ENCODE measurements around the gene CDH13.

Gene CDH13

GRCh38 chr16:83723244-83723643, 1096.5 kb downstream of the CDH13 start:
- H3K4me3 ChIP-seq (ENCODE audit: low read depth, low read length) = no peak overlapping the region
- in situ Hi-C loops (cut with HindIII; ENCODE audit: low sequenced_read_pairs) = loop anchor here (25.0 kb wide), 1 partner anchor 111 kb away; no protein-coding TSS in a partner anchor
- TF ChIP-seq, protein P1, sequence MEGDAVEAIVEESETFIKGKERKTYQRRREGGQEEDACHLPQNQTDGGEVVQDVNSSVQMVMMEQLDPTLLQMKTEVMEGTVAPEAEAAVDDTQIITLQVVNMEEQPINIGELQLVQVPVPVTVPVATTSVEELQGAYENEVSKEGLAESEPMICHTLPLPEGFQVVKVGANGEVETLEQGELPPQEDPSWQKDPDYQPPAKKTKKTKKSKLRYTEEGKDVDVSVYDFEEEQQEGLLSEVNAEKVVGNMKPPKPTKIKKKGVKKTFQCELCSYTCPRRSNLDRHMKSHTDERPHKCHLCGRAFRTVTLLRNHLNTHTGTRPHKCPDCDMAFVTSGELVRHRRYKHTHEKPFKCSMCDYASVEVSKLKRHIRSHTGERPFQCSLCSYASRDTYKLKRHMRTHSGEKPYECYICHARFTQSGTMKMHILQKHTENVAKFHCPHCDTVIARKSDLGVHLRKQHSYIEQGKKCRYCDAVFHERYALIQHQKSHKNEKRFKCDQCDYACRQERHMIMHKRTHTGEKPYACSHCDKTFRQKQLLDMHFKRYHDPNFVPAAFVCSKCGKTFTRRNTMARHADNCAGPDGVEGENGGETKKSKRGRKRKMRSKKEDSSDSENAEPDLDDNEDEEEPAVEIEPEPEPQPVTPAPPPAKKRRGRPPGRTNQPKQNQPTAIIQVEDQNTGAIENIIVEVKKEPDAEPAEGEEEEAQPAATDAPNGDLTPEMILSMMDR (IDR thresholded peaks at IDR 0.05; ENCODE audit: low read depth, low read length, missing control alignments) = no peak
- no peak for DNase-seq (ENCODE audit: low read depth)

- TF ChIP-seq, protein P1 (IDR thresholded peaks at IDR 0.05; ENCODE audit: low read depth, low read length, missing control alignments) = no peak
- H3K4me3 ChIP-seq (ENCODE audit: low read depth, low read length) = no peak overlapping the region
- no peak for DNase-seq (ENCODE audit: low read depth)
- in situ Hi-C loops (cut with HindIII; ENCODE audit: low sequenced_read_pairs) = loop anchor here (25.0 kb wide), 1 partner anchor 112 kb away; no protein-coding TSS in a partner anchor
Observed at GRCh38 chr16:83723901-83724300, 1097.1 kb downstream of the CDH13 start.

DNA sequence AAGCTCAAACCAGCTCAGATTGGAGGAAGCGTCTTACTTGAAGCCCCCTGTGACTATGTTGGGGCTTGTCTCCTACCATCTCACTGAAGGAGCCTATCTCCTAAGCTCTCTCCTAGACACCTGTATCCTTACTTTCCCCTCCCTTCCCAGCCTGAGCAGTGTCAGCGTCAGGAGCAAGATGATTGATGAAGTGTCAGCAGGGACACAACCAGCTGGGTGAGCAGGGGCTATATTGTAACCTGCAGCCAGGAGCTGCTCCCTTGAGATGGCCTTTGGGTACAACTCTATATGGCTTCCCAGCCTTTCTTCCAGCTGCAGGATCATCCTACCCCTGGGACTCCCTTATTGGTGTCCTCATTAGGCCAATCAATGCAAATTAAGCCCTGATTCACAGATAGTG, 1097.8 kb downstream of the CDH13 start:
- TF ChIP-seq, protein P1 (IDR thresholded peaks at IDR 0.05; ENCODE audit: low read depth, low read length, missing control alignments) = no peak
- H3K4me3 ChIP-seq (ENCODE audit: low read depth, low read length) = no peak overlapping the region
- DNase-seq (ENCODE audit: low read depth) = no peak
- in situ Hi-C loops (cut with HindIII; ENCODE audit: low sequenced_read_pairs) = loop anchor here (25.0 kb wide), 1 partner anchor 112 kb away; no protein-coding TSS in a partner anchor

DNA sequence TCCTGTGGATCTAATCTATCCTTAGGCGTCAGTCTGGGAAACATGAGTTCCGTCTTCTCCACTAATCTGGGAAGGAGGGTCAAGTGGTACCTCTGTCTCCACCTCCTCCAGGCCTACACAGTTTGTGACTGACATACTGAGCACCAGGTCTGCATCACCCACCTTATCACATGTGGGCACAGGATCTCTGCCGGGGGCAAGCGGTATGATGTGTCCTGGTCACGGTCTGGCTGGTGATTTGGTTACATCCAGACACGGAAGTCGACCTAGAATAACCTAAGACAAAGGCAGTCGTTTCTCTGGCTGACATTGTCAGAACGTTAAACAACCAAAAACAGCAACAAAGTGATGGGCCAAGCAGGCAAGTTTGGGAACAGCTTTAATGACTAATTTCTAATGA, 1098.5 kb downstream of the CDH13 start:
- no peak overlapping the region for H3K4me3 ChIP-seq (ENCODE audit: low read depth, low read length)
- in situ Hi-C loops (cut with HindIII; ENCODE audit: low sequenced_read_pairs) = no loop called here
- DNase-seq (ENCODE audit: low read depth) = no peak
- TF ChIP-seq, protein P1 (IDR thresholded peaks at IDR 0.05; ENCODE audit: low read depth, low read length, missing control alignments) = no peak

GRCh38 chr16:83727018-83727417, 1100.2 kb downstream of the CDH13 start:
- in situ Hi-C loops (cut with HindIII; ENCODE audit: low sequenced_read_pairs) = no loop called here
- TF ChIP-seq, protein P1 (IDR thresholded peaks at IDR 0.05; ENCODE audit: low read depth, low read length, missing control alignments) = no peak
- peak; percentile 23 for DNase-seq (ENCODE audit: low read depth)
- H3K4me3 ChIP-seq (ENCODE audit: low read depth, low read length) = no peak overlapping the region

GRCh38 chr16:83727751-83728352, 1101.1 kb downstream of the CDH13 start:
- H3K4me3 ChIP-seq (ENCODE audit: low read depth, low read length) = no peak overlapping the region
- TF ChIP-seq, protein P1 (IDR thresholded peaks at IDR 0.05; ENCODE audit: low read depth, low read length, missing control alignments) = no peak
- no peak for DNase-seq (ENCODE audit: low read depth)
- in situ Hi-C loops (cut with HindIII; ENCODE audit: low sequenced_read_pairs) = no loop called here
